Measurements from ENCODE around the gene ADAMTSL3.

- TF ChIP-seq CTCF (conservative IDR thresholded peaks at IDR 0.05 in 1 of 2, IDR thresholded peaks at IDR 0.05 in 1 of 2; ENCODE audit: extremely low read depth in 1 of 2, insufficient read depth in 1 of 2, low read depth in 1 of 2, low read length in 2 of 2) (no peak), EZH2 (IDR thresholded peaks at IDR 0.05; ENCODE audit: borderline replicate concordance, low read length) (no peak)
These were observed 108.4 kb downstream of the ADAMTSL3 start for GRCh38 chr15:83762367-83762766.

All from mammary epithelial cell (primary cell).